Neural progenitor cell (in vitro differentiated cells): ENCODE data around the gene FKBP3. TPM values are rescaled to one million over a fixed set of nuclear protein-coding genes. Genes with fewer than 3 reads are reported as not detected.

ENCODE experiments used
- DNase-seq: peaks from one replicate; pipeline ENCODE4 v3.0.0-alpha.2; 2016; ENCODE audit warnings: low spot score
- H2AFZ ChIP-seq: fragments of 200-600 bp; sonication (generic); replicated peaks from 2 replicates; pipeline ENCODE4 v1.6.1; 2016; ENCODE audit warnings: antibody characterized with exemption
- H3F3A ChIP-seq: fragments of 200-600 bp; sonication (generic); 2 replicates; pipeline ENCODE4 v1.6.1; 2016; ENCODE audit warnings: antibody characterized with exemption, low read depth
- H3K27ac ChIP-seq: fragments of 200-600 bp; sonication (generic); 2 replicates; pipeline ENCODE4 v1.5.1; 2016; ENCODE audit warnings: mild to moderate bottlenecking
- H3K27me3 ChIP-seq: fragments of 200-600 bp; sonication (generic); 2 replicates; pipeline ENCODE4 v1.6.1; 2016; ENCODE audit warnings: mild to moderate bottlenecking, moderate library complexity
- H3K36me3 ChIP-seq: fragments of 200-600 bp; sonication (generic); 2 replicates; pipeline ENCODE4 v1.5.1; 2016
- H3K4me1 ChIP-seq: fragments of 200-600 bp; sonication (generic); 2 replicates; pipeline ENCODE4 v1.6.1; 2016; ENCODE audit warnings: mixed run types
- H3K4me2 ChIP-seq: fragments of 200-600 bp; sonication (generic); 2 replicates; pipeline ENCODE4 v1.6.1; 2016
- H3K4me3 ChIP-seq: fragments of 200-600 bp; sonication (generic); 2 replicates; pipeline ENCODE4 v1.5.1; 2016
- H3K79me2 ChIP-seq: fragments of 200-600 bp; sonication (generic); 2 replicates; pipeline ENCODE4 v1.6.1; 2016; ENCODE audit warnings: low read depth
- H3K9ac ChIP-seq: fragments of 200-600 bp; sonication (generic); 2 replicates; pipeline ENCODE4 v1.6.1; 2016
- H3K9me3 ChIP-seq: fragments of 200-600 bp; sonication (generic); 2 replicates; pipeline ENCODE4 v1.5.1; 2016; ENCODE audit warnings: low read depth
- H4K20me1 ChIP-seq: fragments of 200-600 bp; sonication (generic); 2 replicates; pipeline ENCODE4 v1.6.1; 2016; ENCODE audit warnings: low read depth
- H3K27ac Mint-ChIP-seq: 3 replicates; pipeline ENCODE4 v1.8.0; 2021; ENCODE audit warnings: mixed read lengths
- H3K27me3 Mint-ChIP-seq: 2 replicates; pipeline ENCODE4 v1.8.0; 2022; ENCODE audit warnings: low read depth, mild to moderate bottlenecking, inconsistent platforms, moderate library complexity, mixed read lengths; ENCODE audit not compliant: insufficient read depth
- H3K36me3 Mint-ChIP-seq: 3 replicates; pipeline ENCODE4 v1.8.0; 2021; ENCODE audit warnings: mixed read lengths
- H3K4me1 Mint-ChIP-seq: 3 replicates; pipeline ENCODE4 v1.8.0; 2021; ENCODE audit warnings: mixed read lengths
- H3K4me3 Mint-ChIP-seq: 3 replicates; pipeline ENCODE4 v1.8.0; 2021; ENCODE audit warnings: mild to moderate bottlenecking, moderate library complexity, mixed read lengths
- H3K9me3 Mint-ChIP-seq: 3 replicates; pipeline ENCODE4 v1.8.0; 2020; ENCODE audit warnings: mixed read lengths
- CTCF ChIP-seq: fragments of 200-600 bp; sonication (generic); IDR thresholded peaks from 2 replicates; pipeline ENCODE4 v1.5.1; 2017; ENCODE audit warnings: antibody characterized with exemption, mild to moderate bottlenecking
- EZH2 ChIP-seq: fragments of 200-600 bp; sonication (generic); IDR thresholded peaks from 2 replicates; pipeline ENCODE4 v1.6.1; 2017; ENCODE audit warnings: antibody characterized with exemption, mild to moderate bottlenecking, moderate library complexity
- EZH2phosphoT487 ChIP-seq: fragments of 200-600 bp; sonication (generic); IDR thresholded peaks from 2 replicates; pipeline ENCODE4 v1.6.1; 2017; ENCODE audit warnings: antibody characterized with exemption
- total RNA-seq: library from RNA; depleted of rRNA; stranded (reverse); fragments of >200 nt; gene quantifications from 2 replicates; pipeline ENCODE4 v1.2.3, GENCODE V29; 2015; ENCODE audit warnings: low replicate concordance

Gene FKBP3
- total RNA-seq, 1 donor from 2014 or later: 209 TPM

DNA sequence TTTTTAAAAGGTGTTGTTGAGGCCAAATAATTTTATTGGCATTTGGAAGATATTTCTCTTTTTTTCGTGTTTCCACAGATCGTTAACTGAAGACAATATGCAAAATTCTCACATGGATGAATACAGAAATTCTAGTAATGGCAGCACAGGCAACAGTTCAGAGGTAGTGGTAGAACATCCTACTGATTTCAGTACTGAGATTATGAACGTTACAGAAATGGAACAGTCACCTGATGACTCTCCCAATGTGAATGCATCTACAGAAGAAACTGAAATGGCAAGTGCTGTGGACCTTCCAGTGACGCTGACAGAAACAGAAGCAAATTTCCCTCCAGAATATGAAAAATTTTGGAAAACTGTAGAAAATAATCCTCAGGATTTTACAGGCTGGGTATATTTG lies 39.1 kb downstream of the FKBP3 start:
- H3K9me3 Mint-ChIP-seq: no peaks in the 10 kb centered on the region
- no peaks in the 10 kb centered on the region for H3F3A ChIP-seq
- no peak overlapping the region for H3K9ac ChIP-seq
- no peaks in the 10 kb centered on the region for H3K9me3 ChIP-seq
- peaks cover 43% of the 10 kb centered on the region for H3K36me3 Mint-ChIP-seq
- H4K20me1 ChIP-seq: peaks cover 59% of the 10 kb centered on the region
- H3K27ac ChIP-seq: no peak overlapping the region
- H3K4me1 Mint-ChIP-seq: no peaks in the 10 kb centered on the region
- TF ChIP-seq CTCF (no peak), EZH2 (no peak), EZH2phosphoT487 (no peak)
- no peak overlapping the region for H3K27ac Mint-ChIP-seq
- peaks cover 2% of the 10 kb centered on the region for H3K27me3 Mint-ChIP-seq
- no peak overlapping the region for H3K4me3 ChIP-seq
- H2AFZ ChIP-seq: no peak overlapping the region
- no peaks in the 10 kb centered on the region for H3K27me3 ChIP-seq
- H3K79me2 ChIP-seq: peaks cover 87% of the 10 kb centered on the region
- peaks cover 33% of the 10 kb centered on the region for H3K36me3 ChIP-seq
- DNase-seq: no peak
- no peak overlapping the region for H3K4me2 ChIP-seq
- no peak overlapping the region for H3K4me3 Mint-ChIP-seq
- H3K4me1 ChIP-seq: no peaks in the 10 kb centered on the region

GRCh38 chr14:45094275-45094674 lies 40.0 kb downstream of the FKBP3 start:
- H3F3A ChIP-seq: no peaks in the 10 kb centered on the region
- Mint-ChIP-seq H3K27ac (no peak overlapping the region), H3K4me3 (no peak overlapping the region), H3K27me3 (peaks cover 2% of the 10 kb centered on the region), H3K36me3 (peaks cover 44% of the 10 kb centered on the region), H3K9me3 (no peaks in the 10 kb centered on the region), H3K4me1 (no peaks in the 10 kb centered on the region)
- peaks cover 88% of the 10 kb centered on the region for H3K79me2 ChIP-seq
- no peak for DNase-seq
- H3K4me3 ChIP-seq: no peak overlapping the region
- no peaks in the 10 kb centered on the region for H3K9me3 ChIP-seq
- no peaks in the 10 kb centered on the region for H3K4me1 ChIP-seq
- no peak overlapping the region for H2AFZ ChIP-seq
- no peaks in the 10 kb centered on the region for H3K27me3 ChIP-seq
- H3K36me3 ChIP-seq: peaks cover 33% of the 10 kb centered on the region
- TF ChIP-seq EZH2 (no peak), EZH2phosphoT487 (no peak), CTCF (no peak)
- H3K27ac ChIP-seq: no peak overlapping the region
- no peak overlapping the region for H3K4me2 ChIP-seq
- peaks cover 68% of the 10 kb centered on the region for H4K20me1 ChIP-seq
- no peak overlapping the region for H3K9ac ChIP-seq

GRCh38 chr14:45091710-45092109 lies 42.6 kb downstream of the FKBP3 start:
- H3K4me2 ChIP-seq: no peak overlapping the region
- no peaks in the 10 kb centered on the region for H3K4me1 ChIP-seq
- peaks cover 95% of the 10 kb centered on the region for H3K79me2 ChIP-seq
- TF ChIP-seq CTCF: no peak
- TF ChIP-seq EZH2: no peak
- TF ChIP-seq EZH2phosphoT487: no peak
- H3K36me3 Mint-ChIP-seq: peaks cover 47% of the 10 kb centered on the region
- H3F3A ChIP-seq: no peaks in the 10 kb centered on the region
- H4K20me1 ChIP-seq: peaks cover 87% of the 10 kb centered on the region
- no peak overlapping the region for H3K27ac ChIP-seq
- H3K9me3 Mint-ChIP-seq: no peaks in the 10 kb centered on the region
- no peak overlapping the region for H3K4me3 ChIP-seq
- H3K9me3 ChIP-seq: no peaks in the 10 kb centered on the region
- H3K4me3 Mint-ChIP-seq: no peak overlapping the region
- no peaks in the 10 kb centered on the region for H3K27me3 ChIP-seq
- H3K27me3 Mint-ChIP-seq: peaks cover 2% of the 10 kb centered on the region
- H3K27ac Mint-ChIP-seq: no peak overlapping the region
- H3K36me3 ChIP-seq: peaks cover 14% of the 10 kb centered on the region
- no peak overlapping the region for H3K9ac ChIP-seq
- H3K4me1 Mint-ChIP-seq: peaks cover 7% of the 10 kb centered on the region
- no peak for DNase-seq
- no peak overlapping the region for H2AFZ ChIP-seq
